ENCODE measurements around the gene ADAMTSL1.

DNA sequence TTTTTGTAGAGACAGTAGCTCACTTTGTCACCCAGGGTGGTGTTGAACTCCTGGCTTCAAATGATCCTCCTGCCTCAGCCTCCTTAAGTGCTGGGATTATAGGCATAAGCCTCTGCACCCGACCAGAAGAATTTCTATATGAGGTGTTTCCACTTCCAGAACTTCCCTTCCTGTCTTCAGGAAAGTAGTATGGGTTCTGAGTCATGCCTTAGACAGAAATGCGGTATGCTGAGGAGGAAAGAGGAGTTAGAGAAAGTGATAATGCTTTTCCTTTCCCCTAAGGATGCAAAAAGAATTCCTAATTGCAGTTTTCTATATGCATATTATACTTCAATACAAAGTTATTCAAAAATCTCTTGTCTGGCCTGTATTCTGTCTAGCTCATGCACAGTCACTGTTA, 16.4 kb upstream of the ADAMTSL1 start:
- TF ChIP-seq, protein P1, sequence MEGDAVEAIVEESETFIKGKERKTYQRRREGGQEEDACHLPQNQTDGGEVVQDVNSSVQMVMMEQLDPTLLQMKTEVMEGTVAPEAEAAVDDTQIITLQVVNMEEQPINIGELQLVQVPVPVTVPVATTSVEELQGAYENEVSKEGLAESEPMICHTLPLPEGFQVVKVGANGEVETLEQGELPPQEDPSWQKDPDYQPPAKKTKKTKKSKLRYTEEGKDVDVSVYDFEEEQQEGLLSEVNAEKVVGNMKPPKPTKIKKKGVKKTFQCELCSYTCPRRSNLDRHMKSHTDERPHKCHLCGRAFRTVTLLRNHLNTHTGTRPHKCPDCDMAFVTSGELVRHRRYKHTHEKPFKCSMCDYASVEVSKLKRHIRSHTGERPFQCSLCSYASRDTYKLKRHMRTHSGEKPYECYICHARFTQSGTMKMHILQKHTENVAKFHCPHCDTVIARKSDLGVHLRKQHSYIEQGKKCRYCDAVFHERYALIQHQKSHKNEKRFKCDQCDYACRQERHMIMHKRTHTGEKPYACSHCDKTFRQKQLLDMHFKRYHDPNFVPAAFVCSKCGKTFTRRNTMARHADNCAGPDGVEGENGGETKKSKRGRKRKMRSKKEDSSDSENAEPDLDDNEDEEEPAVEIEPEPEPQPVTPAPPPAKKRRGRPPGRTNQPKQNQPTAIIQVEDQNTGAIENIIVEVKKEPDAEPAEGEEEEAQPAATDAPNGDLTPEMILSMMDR (conservative IDR thresholded peaks at IDR 0.05; ENCODE audit: low read depth in 2 of 2): no peak
- TF ChIP-seq POLR2AphosphoS5 (IDR thresholded peaks at IDR 0.05; ENCODE audit: low read depth) (no peak), EZH2 (IDR thresholded peaks at IDR 0.05; ENCODE audit: low read depth, unreplicated experiment) (no peak)
- TF ChIP-seq, protein P2, sequence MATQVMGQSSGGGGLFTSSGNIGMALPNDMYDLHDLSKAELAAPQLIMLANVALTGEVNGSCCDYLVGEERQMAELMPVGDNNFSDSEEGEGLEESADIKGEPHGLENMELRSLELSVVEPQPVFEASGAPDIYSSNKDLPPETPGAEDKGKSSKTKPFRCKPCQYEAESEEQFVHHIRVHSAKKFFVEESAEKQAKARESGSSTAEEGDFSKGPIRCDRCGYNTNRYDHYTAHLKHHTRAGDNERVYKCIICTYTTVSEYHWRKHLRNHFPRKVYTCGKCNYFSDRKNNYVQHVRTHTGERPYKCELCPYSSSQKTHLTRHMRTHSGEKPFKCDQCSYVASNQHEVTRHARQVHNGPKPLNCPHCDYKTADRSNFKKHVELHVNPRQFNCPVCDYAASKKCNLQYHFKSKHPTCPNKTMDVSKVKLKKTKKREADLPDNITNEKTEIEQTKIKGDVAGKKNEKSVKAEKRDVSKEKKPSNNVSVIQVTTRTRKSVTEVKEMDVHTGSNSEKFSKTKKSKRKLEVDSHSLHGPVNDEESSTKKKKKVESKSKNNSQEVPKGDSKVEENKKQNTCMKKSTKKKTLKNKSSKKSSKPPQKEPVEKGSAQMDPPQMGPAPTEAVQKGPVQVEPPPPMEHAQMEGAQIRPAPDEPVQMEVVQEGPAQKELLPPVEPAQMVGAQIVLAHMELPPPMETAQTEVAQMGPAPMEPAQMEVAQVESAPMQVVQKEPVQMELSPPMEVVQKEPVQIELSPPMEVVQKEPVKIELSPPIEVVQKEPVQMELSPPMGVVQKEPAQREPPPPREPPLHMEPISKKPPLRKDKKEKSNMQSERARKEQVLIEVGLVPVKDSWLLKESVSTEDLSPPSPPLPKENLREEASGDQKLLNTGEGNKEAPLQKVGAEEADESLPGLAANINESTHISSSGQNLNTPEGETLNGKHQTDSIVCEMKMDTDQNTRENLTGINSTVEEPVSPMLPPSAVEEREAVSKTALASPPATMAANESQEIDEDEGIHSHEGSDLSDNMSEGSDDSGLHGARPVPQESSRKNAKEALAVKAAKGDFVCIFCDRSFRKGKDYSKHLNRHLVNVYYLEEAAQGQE (IDR thresholded peaks at IDR 0.05; ENCODE audit: unreplicated experiment): no peak
